Mucosa of descending colon (tissue), 3 donors: ENCODE data around the gene SLC25A21. TPM values are rescaled to one million over a fixed set of nuclear protein-coding genes. Genes with fewer than 3 reads are reported as not detected.
"Not testable (repeated sequence)": the region's sequence is repeated elsewhere in the genome, so short reads cannot be mapped to it uniquely, and the experiment has no call there.

Source experiments
- ATAC-seq: fragments of 200-7000 bp; cut with Tn5 transposase; one replicate; pipeline ENCODE4 v1.9.1; 2020; ENCODE audit warnings: mild to moderate bottlenecking, moderate library complexity
- DNase-seq, 3 donors: peaks; one replicate each; pipeline ENCODE4 v3.0.0-alpha.2; 2020
- H3K36me3 ChIP-seq: fragments of 200-600 bp; one replicate; pipeline ENCODE4 v1.8.0; 2021; ENCODE audit warnings: low read depth, mild to moderate bottlenecking
- H3K4me1 ChIP-seq: fragments of 200-600 bp; one replicate; pipeline ENCODE4 v1.8.0; 2021; ENCODE audit warnings: low read depth, mild to moderate bottlenecking
- H3K4me3 ChIP-seq: fragments of 200-600 bp; one replicate; pipeline ENCODE4 v1.8.0; 2021; ENCODE audit warnings: mild to moderate bottlenecking
- H3K9me3 ChIP-seq: fragments of 200-600 bp; one replicate; pipeline ENCODE4 v1.8.0; 2021; ENCODE audit warnings: mild to moderate bottlenecking
- intact Hi-C, 2 donors: fragments of 100-400 bp; cut with DNase I in 1 of 2; cut with micrococcal nuclease in 1 of 2; formaldehyde crosslinking; loops; one replicate each; pipeline versions ENCODE4 v1.11.0 to v1.11.1; 2022; cut with DNase I, micrococcal nuclease
- total RNA-seq, 3 donors: library from RNA; stranded (reverse); fragmentation: NEBNext Ultra II Directional in 2 of 3; extraction: Animal tissue kit (Norgen Biotek cat#: 25700) in 2 of 3; gene quantifications; one replicate each; pipeline versions ENCODE4 v1.2.1 to v1.2.4, GENCODE V29; 2021 to 2023
- TF ChIP-seq, protein P1 (sequence below): fragments of 200-600 bp; IDR thresholded peaks from one replicate; pipeline ENCODE4 v1.8.0; 2022; ENCODE audit warnings: antibody characterized with exemption, mild to moderate bottlenecking
- donor health status: DM: no; HTN: no; CAD: no; lungs with moderate emphysema.
- donor health status: DM: no; HTN: no; CAD: no.
- donor health status: DM: no; HTN: yes; CAD: no.

Gene SLC25A21
- total RNA-seq, 3 donors from 2014 or later, result 0.31 to 1.4 (median 0.61) TPM

DNA sequence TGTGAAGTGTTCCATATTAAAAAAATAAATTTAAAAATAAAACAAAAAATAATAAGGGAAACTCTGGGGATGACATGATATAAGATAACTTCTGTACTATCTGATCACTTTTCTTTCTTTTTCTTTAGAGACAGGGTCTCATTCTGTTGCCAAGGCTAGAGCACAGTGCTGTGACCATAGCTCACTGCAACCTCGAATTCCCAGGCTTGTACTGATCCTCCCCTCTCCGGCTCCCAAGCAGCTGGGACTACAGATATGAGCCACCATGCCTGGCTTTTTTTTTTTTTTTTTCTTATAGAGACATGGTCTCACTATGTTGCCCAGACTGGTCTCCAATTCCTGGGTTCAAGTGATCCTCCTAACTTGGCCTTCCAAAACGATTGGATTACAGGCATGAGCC, 14.9 kb upstream of the SLC25A21 start:
- TF ChIP-seq, protein P1, sequence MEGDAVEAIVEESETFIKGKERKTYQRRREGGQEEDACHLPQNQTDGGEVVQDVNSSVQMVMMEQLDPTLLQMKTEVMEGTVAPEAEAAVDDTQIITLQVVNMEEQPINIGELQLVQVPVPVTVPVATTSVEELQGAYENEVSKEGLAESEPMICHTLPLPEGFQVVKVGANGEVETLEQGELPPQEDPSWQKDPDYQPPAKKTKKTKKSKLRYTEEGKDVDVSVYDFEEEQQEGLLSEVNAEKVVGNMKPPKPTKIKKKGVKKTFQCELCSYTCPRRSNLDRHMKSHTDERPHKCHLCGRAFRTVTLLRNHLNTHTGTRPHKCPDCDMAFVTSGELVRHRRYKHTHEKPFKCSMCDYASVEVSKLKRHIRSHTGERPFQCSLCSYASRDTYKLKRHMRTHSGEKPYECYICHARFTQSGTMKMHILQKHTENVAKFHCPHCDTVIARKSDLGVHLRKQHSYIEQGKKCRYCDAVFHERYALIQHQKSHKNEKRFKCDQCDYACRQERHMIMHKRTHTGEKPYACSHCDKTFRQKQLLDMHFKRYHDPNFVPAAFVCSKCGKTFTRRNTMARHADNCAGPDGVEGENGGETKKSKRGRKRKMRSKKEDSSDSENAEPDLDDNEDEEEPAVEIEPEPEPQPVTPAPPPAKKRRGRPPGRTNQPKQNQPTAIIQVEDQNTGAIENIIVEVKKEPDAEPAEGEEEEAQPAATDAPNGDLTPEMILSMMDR, result no peak
- ATAC-seq, result no peak
- H3K9me3 ChIP-seq, result no peaks in the 10 kb centered on the region
- intact Hi-C loops, result no loop called here
- no peaks in the 10 kb centered on the region for H3K36me3 ChIP-seq
- H3K4me1 ChIP-seq, result no peaks in the 10 kb centered on the region
- no peak overlapping the region for H3K4me3 ChIP-seq
- DNase-seq, result no peak

GRCh38 chr14:37186865-37187264, 14.5 kb upstream of the SLC25A21 start:
- TF ChIP-seq, protein P1, result no peak
- no peaks in the 10 kb centered on the region for H3K9me3 ChIP-seq
- DNase-seq (no peak), ATAC-seq (no peak)
- no peaks in the 10 kb centered on the region for H3K4me1 ChIP-seq
- intact Hi-C loops, result no loop called here
- H3K4me3 ChIP-seq, result no peak overlapping the region
- H3K36me3 ChIP-seq, result no peaks in the 10 kb centered on the region

- no peaks in the 10 kb centered on the region for H3K36me3 ChIP-seq
- H3K9me3 ChIP-seq, result no peaks in the 10 kb centered on the region
- no peak for DNase-seq
- intact Hi-C loops, result no loop called here
- no peak for ATAC-seq
- H3K4me1 ChIP-seq, result no peaks in the 10 kb centered on the region
- TF ChIP-seq, protein P1, result no peak
- no peak overlapping the region for H3K4me3 ChIP-seq
These were observed 13.3 kb upstream of the SLC25A21 start for GRCh38 chr14:37185670-37186069.

GRCh38 chr14:37184520-37184919, 12.1 kb upstream of the SLC25A21 start:
- H3K36me3 ChIP-seq, DNase-seq, intact Hi-C loops, H3K4me3 ChIP-seq, ATAC-seq, H3K4me1 ChIP-seq, H3K9me3 ChIP-seq: not testable (repeated sequence)

DNA sequence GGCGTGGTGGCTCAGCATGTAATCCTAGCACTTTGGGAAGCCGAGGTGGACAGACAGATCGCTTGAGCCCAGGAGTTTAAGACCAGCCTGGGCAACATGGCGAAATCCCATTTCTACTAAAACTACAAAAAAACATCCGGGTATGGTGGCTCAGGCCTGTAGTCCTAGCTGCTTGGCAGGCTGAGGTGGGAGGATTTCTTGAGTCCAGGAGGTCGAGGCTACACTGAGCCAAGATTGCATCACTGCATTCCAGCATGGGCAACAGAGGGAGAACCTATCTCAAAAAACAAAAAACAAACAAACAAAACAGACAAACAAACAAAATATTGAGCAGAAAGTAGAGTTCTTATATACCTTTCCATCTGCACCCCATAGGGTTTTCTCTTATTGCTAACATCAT, 9.0 kb upstream of the SLC25A21 start:
- intact Hi-C loops, result no loop called here
- Histone ChIP-seq H3K4me3 (no peak overlapping the region), H3K9me3 (no peaks in the 10 kb centered on the region), H3K36me3 (no peaks in the 10 kb centered on the region), H3K4me1 (no peaks in the 10 kb centered on the region)
- TF ChIP-seq, protein P1, result no peak
- DNase-seq, result no peak
- ATAC-seq, result no peak

DNA sequence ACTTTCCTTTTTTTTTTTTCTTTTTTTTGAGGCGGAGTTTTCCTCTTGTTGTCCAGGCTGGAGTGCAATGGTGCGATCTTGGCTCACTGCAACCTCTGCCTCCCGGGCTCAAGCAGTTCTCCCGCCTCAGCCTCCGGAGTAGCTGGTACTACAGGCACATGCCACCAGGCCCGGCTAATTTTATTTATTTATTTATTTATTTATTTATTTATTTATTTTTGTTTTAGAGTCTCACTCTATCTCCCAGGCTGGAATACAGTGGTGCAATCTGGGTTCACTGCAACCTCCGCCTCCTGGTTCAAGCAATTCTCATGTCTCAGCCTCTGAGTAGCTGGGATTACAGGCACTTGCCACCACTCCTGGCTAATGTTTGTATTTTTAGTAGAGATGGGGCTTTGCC, 8.5 kb upstream of the SLC25A21 start:
- DNase-seq, H3K4me1 ChIP-seq, ATAC-seq, H3K9me3 ChIP-seq, H3K36me3 ChIP-seq, intact Hi-C loops, H3K4me3 ChIP-seq: not testable (repeated sequence)

GRCh38 chr14:37179896-37180502, 7.6 kb upstream of the SLC25A21 start:
- TF ChIP-seq, protein P1, result no peak
- ATAC-seq, result no peak
- DNase-seq, result no peak
- Histone ChIP-seq H3K36me3 (no peaks in the 10 kb centered on the region), H3K4me3 (no peak overlapping the region), H3K9me3 (no peaks in the 10 kb centered on the region), H3K4me1 (no peaks in the 10 kb centered on the region)
- intact Hi-C loops, result no loop called here
